Fibroblast of the conjunctiva (primary cell): ENCODE data around the gene PVALEF.

Source experiments
- DNase-seq: peaks from one replicate; pipeline ENCODE4 v3.0.0-alpha.2; 2010; ENCODE audit warnings: low read depth

The PVALEF gene

GRCh38 chr17:81183316-81183715 lies 18.0 kb downstream of the PVALEF start:
- no peak for DNase-seq

- DNase-seq = no peak
Observed at GRCh38 chr17:81183807-81184206, 18.5 kb downstream of the PVALEF start.

GRCh38 chr17:81184555-81184954 lies 19.2 kb downstream of the PVALEF start:
- no peak for DNase-seq

- no peak for DNase-seq
Observed at GRCh38 chr17:81186203-81186602, 20.9 kb downstream of the PVALEF start.

GRCh38 chr17:81187120-81187519 lies 21.8 kb downstream of the PVALEF start:
- DNase-seq = no peak

- no peak for DNase-seq
Observed at GRCh38 chr17:81187586-81188490, 22.5 kb downstream of the PVALEF start.

- DNase-seq = no peak
Observed at GRCh38 chr17:81188491-81188840, 23.2 kb downstream of the PVALEF start.

- no peak for DNase-seq
Observed at GRCh38 chr17:81189016-81189415, 23.7 kb downstream of the PVALEF start.

DNA sequence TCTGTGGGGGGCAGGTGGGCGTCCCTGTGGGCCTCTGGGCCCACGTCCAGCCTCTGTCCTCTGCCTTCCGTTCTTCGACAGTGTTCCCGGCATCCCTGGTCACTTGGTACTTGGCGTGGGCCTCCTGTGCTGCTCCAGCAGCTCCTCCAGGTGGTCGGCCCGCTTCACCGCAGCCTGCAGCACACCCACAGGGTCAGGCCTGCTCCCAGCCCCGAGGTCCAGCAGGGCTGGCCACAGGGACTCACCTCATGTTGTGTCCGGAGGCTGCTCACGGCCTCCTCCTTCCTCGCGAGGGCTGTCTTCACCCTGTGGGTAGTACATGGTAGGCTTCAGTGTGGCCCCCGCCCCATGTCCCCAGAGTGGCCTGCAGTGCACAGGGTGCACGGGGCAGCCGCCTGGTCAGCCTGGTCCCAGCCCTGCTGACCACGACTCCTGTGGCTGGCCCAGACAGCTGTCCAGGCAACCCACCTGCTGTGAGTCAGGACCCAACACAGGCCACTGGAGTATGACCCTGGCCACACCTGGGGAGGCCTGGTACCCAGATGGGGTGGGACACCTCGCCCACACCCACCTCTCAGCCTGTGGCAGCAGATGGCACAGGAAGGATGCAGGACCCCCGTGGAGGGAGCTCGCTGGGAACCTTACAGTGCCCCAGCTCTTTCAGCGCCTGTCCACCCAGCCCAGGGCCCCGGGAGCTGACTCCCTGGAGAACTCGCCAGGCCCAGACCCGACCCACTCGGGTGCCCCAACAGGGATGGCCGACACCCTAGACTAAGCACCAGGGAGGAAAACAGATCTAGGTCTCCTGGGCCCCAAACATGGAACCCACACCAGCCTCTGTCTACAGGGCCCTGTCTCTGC lies 24.6 kb downstream of the PVALEF start:
- DNase-seq = no peak

DNA sequence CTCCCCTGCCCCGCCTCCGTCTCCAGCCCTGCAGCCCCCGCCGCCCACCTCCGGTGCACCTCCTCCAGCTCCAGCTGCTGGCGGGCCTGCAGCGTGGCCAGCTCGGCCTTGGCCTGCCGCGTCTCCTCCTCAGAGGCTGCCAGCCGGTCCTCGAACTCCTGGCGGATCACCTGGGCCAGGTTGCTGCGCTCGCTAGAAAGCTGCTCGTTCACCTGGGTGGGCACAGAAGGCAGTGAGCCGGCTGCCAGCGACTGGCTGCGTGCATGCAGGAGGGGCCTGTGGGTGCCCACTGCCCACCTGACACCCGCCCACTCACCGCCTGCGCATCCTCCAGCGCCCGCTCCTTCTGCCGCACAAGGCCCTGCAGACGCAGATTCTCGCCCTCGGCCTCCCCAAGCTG lies 25.3 kb downstream of the PVALEF start:
- no peak for DNase-seq

DNA sequence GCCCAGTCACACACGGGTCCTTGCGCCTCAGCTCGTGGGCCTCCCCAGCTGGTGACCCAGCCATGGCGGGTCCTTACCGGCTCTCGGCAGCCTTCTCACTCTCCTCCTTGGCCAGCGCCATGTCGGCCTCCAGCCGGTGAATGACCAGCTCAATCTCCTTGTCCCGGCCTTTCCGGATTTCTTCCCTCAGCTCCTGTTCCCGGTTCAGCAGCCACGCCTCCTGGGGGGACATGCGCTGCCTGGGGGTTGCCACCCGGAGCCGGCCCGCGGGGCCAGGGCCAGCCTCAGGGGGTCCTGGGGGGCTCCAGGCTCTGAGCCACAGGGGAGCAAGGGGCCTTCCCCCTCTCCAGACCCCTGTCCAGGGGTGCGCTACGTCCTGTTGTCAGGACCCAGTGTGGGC lies 25.8 kb downstream of the PVALEF start:
- no peak for DNase-seq

GRCh38 chr17:81191646-81192045 lies 26.3 kb downstream of the PVALEF start:
- DNase-seq = no peak

- no peak for DNase-seq
Observed at GRCh38 chr17:81192386-81193050, 27.2 kb downstream of the PVALEF start.

GRCh38 chr17:81193051-81193410 lies 27.7 kb downstream of the PVALEF start:
- DNase-seq = no peak

GRCh38 chr17:81193470-81194224 lies 28.3 kb downstream of the PVALEF start:
- no peak for DNase-seq

DNA sequence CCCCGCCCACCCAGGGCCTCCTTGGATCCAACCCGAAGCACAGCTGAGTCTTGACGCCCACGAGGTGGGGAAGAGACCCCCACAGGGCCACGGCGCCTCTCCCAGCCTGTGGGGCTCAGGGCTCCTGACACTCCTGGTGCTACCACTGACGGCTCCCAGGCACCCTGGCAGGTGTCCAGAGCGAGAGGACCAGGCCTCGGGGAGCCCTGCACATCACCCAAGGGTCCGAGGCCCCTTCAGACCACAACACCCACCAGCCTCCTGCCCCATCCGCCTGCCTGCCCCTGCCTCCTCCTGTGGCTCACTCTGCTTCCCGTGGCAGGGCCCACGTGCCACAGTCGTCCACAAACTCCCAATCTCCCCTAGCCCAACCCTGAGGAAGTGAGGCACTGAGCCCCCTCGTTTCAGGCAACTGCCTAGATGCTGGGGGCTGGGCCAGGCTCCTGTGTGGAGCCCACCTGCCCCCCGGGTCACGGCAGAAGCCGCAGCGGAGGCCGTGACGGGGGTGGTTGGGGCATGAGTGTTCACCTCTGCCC lies 29.0 kb downstream of the PVALEF start:
- no peak for DNase-seq

DNA sequence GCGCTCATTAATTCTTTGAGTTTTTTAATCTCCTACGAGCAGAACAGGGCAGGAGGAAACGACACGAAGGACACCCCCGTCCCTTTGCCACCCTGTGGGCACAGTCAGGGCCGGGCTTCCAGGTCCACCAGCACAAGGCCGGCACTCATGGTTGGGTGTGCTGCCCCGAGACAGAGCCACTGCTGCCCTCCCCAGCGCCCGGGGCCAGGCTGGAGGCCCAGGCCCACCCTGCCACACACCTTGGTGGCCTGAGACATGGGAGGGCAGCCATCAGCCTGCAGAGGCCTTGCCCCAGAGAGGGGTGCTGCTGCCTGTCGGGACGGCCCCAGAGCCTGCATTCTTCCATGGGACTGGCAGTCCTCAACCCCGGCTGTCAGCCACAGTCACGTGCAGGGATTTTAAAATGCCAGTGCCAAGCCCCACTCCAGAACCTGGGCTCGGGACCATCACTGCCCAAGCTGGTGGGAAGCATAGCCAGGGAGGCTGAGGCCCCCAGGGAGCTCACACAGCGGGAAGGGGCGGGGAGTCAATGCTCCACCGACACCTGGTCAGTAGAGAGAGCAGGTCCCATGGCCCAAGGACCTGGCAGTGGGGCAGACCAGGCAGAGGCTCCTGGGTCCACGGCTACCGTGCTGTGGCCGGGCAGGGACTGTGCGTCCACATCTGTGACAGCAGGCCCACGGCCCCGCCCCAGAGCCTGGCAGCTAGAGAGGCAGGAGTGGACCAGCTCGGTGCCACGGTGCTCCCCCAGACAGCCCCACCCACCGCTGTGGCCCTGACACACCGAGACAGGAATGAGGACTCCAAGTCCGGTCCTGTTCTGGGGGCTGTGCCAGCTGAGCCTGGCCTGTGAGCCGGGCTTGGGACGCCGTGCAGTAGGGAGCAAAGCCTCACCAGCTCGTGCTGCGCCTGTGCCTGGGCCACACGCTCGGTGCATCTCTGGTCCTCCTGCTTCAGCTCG lies 29.9 kb downstream of the PVALEF start:
- DNase-seq = no peak

- no peak for DNase-seq
Observed at GRCh38 chr17:81195941-81196495, 30.7 kb downstream of the PVALEF start.

- DNase-seq = no peak
Observed at GRCh38 chr17:81196505-81197408, 31.4 kb downstream of the PVALEF start.
